ENCODE data around the gene DCX. TPM values are rescaled to one million over a fixed set of nuclear protein-coding genes. Genes with fewer than 3 reads are reported as not detected.

The DCX gene
- total RNA-seq, 1 experiment from 2014 or later = 0.13 TPM

GRCh38 chrX:111411557-111411956 lies 435 bp downstream of the DCX start:
- ChIA-PET CTCF (no interaction called here), POLR2A (no interaction called here)
- no TSS peak for BruUV-seq (replicated peaks)
- Histone ChIP-seq H3K27me3 (ENCODE audit: control insufficient read depth, insufficient read depth, low read length) (no peaks in the 10 kb centered on the region), H3K4me3 (ENCODE audit: low read depth in 2 of 2, low read length in 2 of 2) (no peak overlapping the region), H3K4me1 (ENCODE audit: control insufficient read depth, insufficient read depth, low read length) (no peaks in the 10 kb centered on the region), H3K27ac (ENCODE audit: low read length) (no peak overlapping the region), H3K9me3 (ENCODE audit: control insufficient read depth, insufficient read depth, low read depth, low read length) (no peaks in the 10 kb centered on the region), H3K36me3 (ENCODE audit: control insufficient read depth, insufficient read depth, low read length) (no peaks in the 10 kb centered on the region)
- in situ Hi-C loops (cut with HindIII; ENCODE audit: low pct_unique_long_range_greater_than_20kb, low sequenced_read_pairs) (no loop called here), intact Hi-C loops (cut with micrococcal nuclease; ENCODE audit: unreplicated experiment) (no loop called here)
- no peak for TF ChIP-seq POLR2AphosphoS5 (IDR thresholded peaks at IDR 0.05; ENCODE audit: low read depth, low read length)
- no peak for DNase-seq (ENCODE audit: low read depth, low spot score)
- ATAC-seq = no peak

GRCh38 chrX:111410590-111411078 lies 1.4 kb downstream of the DCX start:
- H3K36me3 ChIP-seq (ENCODE audit: control insufficient read depth, insufficient read depth, low read length) = no peaks in the 10 kb centered on the region
- DNase-seq (ENCODE audit: low read depth, low spot score) (no peak), ATAC-seq (no peak)
- no peak for TF ChIP-seq SIN3A (IDR thresholded peaks at IDR 0.05; ENCODE audit: borderline replicate concordance, insufficient read depth, low read depth, low read length)
- intact Hi-C loops (cut with micrococcal nuclease; ENCODE audit: unreplicated experiment) (no loop called here), in situ Hi-C loops (cut with HindIII; ENCODE audit: low pct_unique_long_range_greater_than_20kb, low sequenced_read_pairs) (no loop called here)
- H3K4me3 ChIP-seq (ENCODE audit: low read depth in 2 of 2, low read length in 2 of 2) = no peak overlapping the region
- BruUV-seq (replicated peaks) = no TSS peak
- CTCF ChIA-PET = no interaction called here
- no peaks in the 10 kb centered on the region for H3K27me3 ChIP-seq (ENCODE audit: control insufficient read depth, insufficient read depth, low read length)
- H3K4me1 ChIP-seq (ENCODE audit: control insufficient read depth, insufficient read depth, low read length) = no peaks in the 10 kb centered on the region
- no peak overlapping the region for H3K27ac ChIP-seq (ENCODE audit: low read length)
- POLR2A ChIA-PET = no interaction called here
- H3K9me3 ChIP-seq (ENCODE audit: control insufficient read depth, insufficient read depth, low read depth, low read length) = no peaks in the 10 kb centered on the region

- Histone ChIP-seq H3K4me1 (ENCODE audit: control insufficient read depth, insufficient read depth, low read length) (no peaks in the 10 kb centered on the region), H3K36me3 (ENCODE audit: control insufficient read depth, insufficient read depth, low read length) (no peaks in the 10 kb centered on the region), H3K27me3 (ENCODE audit: control insufficient read depth, insufficient read depth, low read length) (no peaks in the 10 kb centered on the region), H3K9me3 (ENCODE audit: control insufficient read depth, insufficient read depth, low read depth, low read length) (no peaks in the 10 kb centered on the region), H3K4me3 (ENCODE audit: low read depth in 2 of 2, low read length in 2 of 2) (no peak overlapping the region), H3K27ac (ENCODE audit: low read length) (no peak overlapping the region)
- intact Hi-C loops (cut with micrococcal nuclease; ENCODE audit: unreplicated experiment) (no loop called here), in situ Hi-C loops (cut with HindIII; ENCODE audit: low pct_unique_long_range_greater_than_20kb, low sequenced_read_pairs) (no loop called here)
- DNase-seq (ENCODE audit: low read depth, low spot score) = no peak
- TF ChIP-seq TCF7L2 (IDR thresholded peaks at IDR 0.05; ENCODE audit: low read depth, low read length) = no peak
- no peak for TF ChIP-seq REST (IDR thresholded peaks at IDR 0.05; ENCODE audit: insufficient read depth in 1 of 2, low read depth in 2 of 2, low read length in 1 of 2)
- TF ChIP-seq SIN3A (IDR thresholded peaks at IDR 0.05; ENCODE audit: borderline replicate concordance, insufficient read depth, low read depth, low read length) = no peak
- no peak for TF ChIP-seq POLR2AphosphoS5 (IDR thresholded peaks at IDR 0.05; ENCODE audit: low read depth, low read length)
- TF ChIP-seq CTCF (IDR thresholded peaks at IDR 0.05) = no peak
- no TSS peak for BruUV-seq (replicated peaks)
- ChIA-PET POLR2A (no interaction called here), CTCF (no interaction called here)
- ATAC-seq = no peak
Observed at GRCh38 chrX:111409326-111409725, 2.7 kb downstream of the DCX start.

Measured in Panc1 (cell line).